ENCODE measurements around the gene NAA50. TPM values are rescaled to one million over a fixed set of nuclear protein-coding genes. Genes with fewer than 3 reads are reported as not detected.

The NAA50 gene
- total and polyA plus RNA-seq, 10 donors = 24.4 to 100 (median 71.1) TPM

- no peak for DNase-seq
- Histone ChIP-seq H3K4me3 (peak overlapping the region in 2 of 8 donors; percentile 73 to 85), H3K4me1 (peaks cover 37 to 81% (median 63%) of the 10 kb centered on the region in 6 donors), H3K9me3 (no peaks in the 10 kb centered on the region), H3K27ac (peak overlapping the region in 5 of 8 donors; percentile 18 to 98 (median 98)), H3K36me3 (no peaks in the 10 kb centered on the region), H3K27me3 (replicated peaks in 1 of 7) (no peaks in the 10 kb centered on the region)
- intact Hi-C loops (cut with DNase I; ENCODE audit: low total_unique reads) = loop anchor here (5.0 to 10.0 kb wide), 2 partner anchors 92 to 246 kb away; partner anchors contain the start of gene GRAMD1C
- TF ChIP-seq POLR2AphosphoS5 (IDR thresholded peaks at IDR 0.05) (no peak), POLR2A (IDR thresholded peaks at IDR 0.05) (no peak)
- TF ChIP-seq, protein P1, sequence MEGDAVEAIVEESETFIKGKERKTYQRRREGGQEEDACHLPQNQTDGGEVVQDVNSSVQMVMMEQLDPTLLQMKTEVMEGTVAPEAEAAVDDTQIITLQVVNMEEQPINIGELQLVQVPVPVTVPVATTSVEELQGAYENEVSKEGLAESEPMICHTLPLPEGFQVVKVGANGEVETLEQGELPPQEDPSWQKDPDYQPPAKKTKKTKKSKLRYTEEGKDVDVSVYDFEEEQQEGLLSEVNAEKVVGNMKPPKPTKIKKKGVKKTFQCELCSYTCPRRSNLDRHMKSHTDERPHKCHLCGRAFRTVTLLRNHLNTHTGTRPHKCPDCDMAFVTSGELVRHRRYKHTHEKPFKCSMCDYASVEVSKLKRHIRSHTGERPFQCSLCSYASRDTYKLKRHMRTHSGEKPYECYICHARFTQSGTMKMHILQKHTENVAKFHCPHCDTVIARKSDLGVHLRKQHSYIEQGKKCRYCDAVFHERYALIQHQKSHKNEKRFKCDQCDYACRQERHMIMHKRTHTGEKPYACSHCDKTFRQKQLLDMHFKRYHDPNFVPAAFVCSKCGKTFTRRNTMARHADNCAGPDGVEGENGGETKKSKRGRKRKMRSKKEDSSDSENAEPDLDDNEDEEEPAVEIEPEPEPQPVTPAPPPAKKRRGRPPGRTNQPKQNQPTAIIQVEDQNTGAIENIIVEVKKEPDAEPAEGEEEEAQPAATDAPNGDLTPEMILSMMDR (IDR thresholded peaks at IDR 0.05 in 8 of 11, conservative IDR thresholded peaks at IDR 0.05 in 3 of 11) = no peak
- WGBS, 5 donors = 49 to 69% (median 63%) methylated on average over 7 of the region's 7 CpGs
Measured at GRCh38 chr3:113743006-113743630, 2.9 kb downstream of the NAA50 start.

DNA sequence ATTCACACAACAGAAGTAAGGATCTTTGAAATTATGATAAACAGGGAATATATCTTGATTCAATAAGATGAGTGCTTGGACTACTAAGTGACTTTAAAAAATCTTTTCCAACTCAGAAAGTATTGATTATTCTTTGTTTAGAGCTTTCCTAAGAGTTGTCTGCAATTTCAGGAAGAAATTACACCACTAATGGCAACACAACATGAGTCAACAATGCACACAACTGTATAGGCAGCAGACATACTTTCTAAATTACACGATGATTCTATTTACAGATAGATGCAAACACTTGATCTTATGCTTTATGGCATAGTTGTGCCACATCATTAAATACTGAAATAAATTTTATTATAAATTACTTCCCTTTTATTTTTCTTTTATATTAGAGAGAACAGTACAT, 4.4 kb downstream of the NAA50 start:
- Histone ChIP-seq H3K27ac (peak overlapping the region in 5 of 8 donors; percentile 25 to 98 (median 66)), H3K4me3 (no peak overlapping the region), H3K9me3 (no peaks in the 10 kb centered on the region), H3K4me1 (peaks cover 32 to 85% (median 66%) of the 10 kb centered on the region in 6 donors), H3K27me3 (replicated peaks in 1 of 7) (no peaks in the 10 kb centered on the region), H3K36me3 (no peaks in the 10 kb centered on the region)
- 44 to 84% (median 60%) methylated on average over 1 of the region's 1 CpG for WGBS, 5 donors
- no peak for DNase-seq
- TF ChIP-seq POLR2AphosphoS5 (IDR thresholded peaks at IDR 0.05) = no peak
- TF ChIP-seq POLR2A (IDR thresholded peaks at IDR 0.05) = no peak
- TF ChIP-seq, protein P1 (IDR thresholded peaks at IDR 0.05 in 8 of 11, conservative IDR thresholded peaks at IDR 0.05 in 3 of 11) = no peak
- intact Hi-C loops (cut with DNase I; ENCODE audit: low total_unique reads) = loop anchor here (5.0 to 10.0 kb wide), 2 partner anchors 93 to 244 kb away; partner anchors contain the start of gene GRAMD1C

DNA sequence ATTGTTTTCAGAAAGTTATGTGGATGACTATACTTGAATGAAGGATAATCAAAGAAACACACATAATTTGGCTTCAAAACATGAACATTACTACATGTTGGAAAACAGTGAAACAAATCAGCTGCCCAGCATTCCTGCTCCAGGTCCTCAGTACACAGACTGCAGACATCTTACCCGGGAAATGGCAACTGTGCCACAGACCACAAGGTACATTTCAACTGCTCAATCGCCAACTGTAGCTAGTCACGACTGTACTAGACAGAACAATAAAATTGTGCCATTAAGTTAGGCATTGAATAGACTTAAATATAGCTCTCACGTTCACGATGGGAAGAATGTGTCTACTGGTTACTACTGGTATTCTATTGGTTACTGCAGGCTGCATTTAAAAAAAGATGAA, 5.0 kb downstream of the NAA50 start:
- H3K4me3 ChIP-seq = no peak overlapping the region
- H3K9me3 ChIP-seq = no peaks in the 10 kb centered on the region
- WGBS, 5 donors = 49 to 70% (median 60%) methylated on average over 5 of the region's 5 CpGs
- no peaks in the 10 kb centered on the region for H3K27me3 ChIP-seq (replicated peaks in 1 of 7)
- intact Hi-C loops (cut with DNase I; ENCODE audit: low total_unique reads) = loop anchor here (5.0 to 10.0 kb wide), 2 partner anchors 94 to 244 kb away; partner anchors contain the start of gene GRAMD1C
- peak overlapping the region in 4 of 8 donors; percentile 25 to 98 (median 82) for H3K27ac ChIP-seq
- no peaks in the 10 kb centered on the region for H3K36me3 ChIP-seq
- peaks cover 36 to 90% (median 70%) of the 10 kb centered on the region in 6 donors for H3K4me1 ChIP-seq
- no peak for DNase-seq
- TF ChIP-seq, protein P1 (IDR thresholded peaks at IDR 0.05 in 8 of 11, conservative IDR thresholded peaks at IDR 0.05 in 3 of 11) = no peak
- TF ChIP-seq POLR2AphosphoS5 (IDR thresholded peaks at IDR 0.05) = no peak
- no peak for TF ChIP-seq POLR2A (IDR thresholded peaks at IDR 0.05)

GRCh38 chr3:113736548-113737089, 9.4 kb downstream of the NAA50 start:
- TF ChIP-seq POLR2AphosphoS5 (IDR thresholded peaks at IDR 0.05) = no peak
- TF ChIP-seq, protein P1 (IDR thresholded peaks at IDR 0.05 in 8 of 11, conservative IDR thresholded peaks at IDR 0.05 in 3 of 11) = peak; percentile 51 to 84 (median 74)
- no peak overlapping the region for H3K4me3 ChIP-seq
- no peak for DNase-seq
- H3K9me3 ChIP-seq = no peaks in the 10 kb centered on the region
- no peaks in the 10 kb centered on the region for H3K36me3 ChIP-seq
- H3K27me3 ChIP-seq (replicated peaks in 1 of 7) = no peaks in the 10 kb centered on the region
- peak overlapping the region in 6 of 8 donors; percentile 23 to 56 (median 34) for H3K27ac ChIP-seq
- intact Hi-C loops (cut with DNase I; ENCODE audit: low total_unique reads) = loop anchor here (10.0 kb wide), 1 partner anchor 178 kb away; no protein-coding TSS in a partner anchor
- peaks cover 7 to 91% (median 45%) of the 10 kb centered on the region in 6 donors for H3K4me1 ChIP-seq
- WGBS, 5 donors = 23 to 37% (median 28%) methylated on average over 3 of the region's 3 CpGs
